DOHH2 (cell line): ENCODE measurements around the gene SKOR1.

Source experiments
- H3F3A ChIP-seq: fragments of 200-600 bp; sonication (generic), shearing (Covaris generic); 2 replicates; pipeline ENCODE4 v1.6.0; 2016; ENCODE audit warnings: antibody characterized with exemption, mild to moderate bottlenecking; ENCODE audit not compliant: control insufficient read depth, insufficient read depth
- H3K27ac ChIP-seq: fragments of 200-600 bp; sonication (generic); 2 replicates; pipeline ENCODE4 v1.5.1; 2014; ENCODE audit warnings: low read depth, mild to moderate bottlenecking, low read length, moderate library complexity
- H3K27me3 ChIP-seq: fragments of 200-600 bp; sonication (generic); 2 replicates; pipeline ENCODE4 v1.6.1; 2014; ENCODE audit warnings: mild to moderate bottlenecking, low read length, mixed read lengths; ENCODE audit not compliant: control insufficient read depth
- H3K36me3 ChIP-seq: fragments of 200-600 bp; sonication (generic); 2 replicates; pipeline ENCODE4 v1.6.1; 2014; ENCODE audit warnings: mild to moderate bottlenecking, low read length, moderate library complexity, mixed read lengths; ENCODE audit not compliant: control insufficient read depth
- H3K4me1 ChIP-seq: fragments of 200-600 bp; sonication (generic); 2 replicates; pipeline ENCODE4 v1.6.1; 2014; ENCODE audit warnings: mild to moderate bottlenecking, low read length, mixed read lengths; ENCODE audit not compliant: control insufficient read depth
- H3K4me2 ChIP-seq: fragments of 200-600 bp; sonication (generic); 2 replicates; pipeline ENCODE4 v1.6.0; 2014; ENCODE audit warnings: mild to moderate bottlenecking, low read length, moderate library complexity
- H3K4me3 ChIP-seq: fragments of 200-600 bp; sonication (generic); 2 replicates; pipeline ENCODE4 v1.5.1; 2014; ENCODE audit warnings: mild to moderate bottlenecking, low read length, mixed read lengths
- H3K79me2 ChIP-seq: fragments of 200-600 bp; sonication (generic); 2 replicates; pipeline ENCODE4 v1.6.1; 2014; ENCODE audit warnings: mild to moderate bottlenecking, low read length, mixed read lengths; ENCODE audit not compliant: control insufficient read depth
- H3K9me2 ChIP-seq: fragments of 200-600 bp; sonication (generic); replicated peaks from 2 replicates; pipeline ENCODE4 v1.6.1; 2014; ENCODE audit warnings: mild to moderate bottlenecking, low read length, mixed read lengths; ENCODE audit not compliant: control insufficient read depth
- H3K9me3 ChIP-seq: fragments of 200-600 bp; sonication (generic); 2 replicates; pipeline ENCODE4 v1.6.1; 2014; ENCODE audit warnings: antibody characterized with exemption, low read length, mixed read lengths; ENCODE audit not compliant: control insufficient read depth, insufficient read depth
- H4K20me1 ChIP-seq: fragments of 200-600 bp; sonication (generic); 2 replicates; pipeline ENCODE4 v1.6.0; 2014; ENCODE audit warnings: low read depth, mild to moderate bottlenecking, antibody characterized with exemption, low read length, moderate library complexity; ENCODE audit not compliant: control insufficient read depth, insufficient read depth
- EZH2phosphoT487 ChIP-seq: fragments of 200-600 bp; sonication (generic); IDR thresholded peaks from 2 replicates; pipeline ENCODE4 v1.6.1; 2017; ENCODE audit warnings: borderline replicate concordance, mild to moderate bottlenecking, antibody characterized with exemption, low read length, moderate library complexity, mixed read lengths
- TF ChIP-seq, protein P1 (sequence below): fragments of 200-600 bp; sonication (generic); IDR thresholded peaks from one replicate; pipeline ENCODE4 v1.5.1; 2014; ENCODE audit warnings: antibody characterized with exemption, mild to moderate bottlenecking, low read depth, low read length; ENCODE audit not compliant: poor library complexity, severe bottlenecking

Gene SKOR1

DNA sequence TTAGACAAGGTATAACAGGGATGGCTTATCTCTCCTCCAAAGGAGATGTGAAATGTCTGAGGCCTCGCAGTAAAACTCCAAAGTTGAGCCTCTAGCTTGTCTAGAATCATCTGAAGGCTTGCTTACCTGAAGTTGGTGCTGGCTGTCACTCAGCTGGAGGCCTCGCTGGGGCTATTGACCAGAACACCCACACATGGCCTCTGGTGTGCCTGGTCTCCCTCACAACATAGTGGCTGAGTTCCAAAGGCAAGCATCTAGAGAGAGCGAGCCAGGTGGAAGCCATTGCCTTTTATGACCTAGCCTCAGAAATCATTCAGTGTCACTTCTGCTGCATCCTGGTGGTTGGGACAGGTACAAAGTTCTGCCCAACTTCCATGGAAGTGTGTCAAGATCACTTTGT lies 31.9 kb downstream of the SKOR1 start:
- H3K36me3 ChIP-seq, result no peaks in the 10 kb centered on the region
- H3K4me1 ChIP-seq, result peaks cover 52% of the 10 kb centered on the region
- H3K79me2 ChIP-seq, result no peaks in the 10 kb centered on the region
- no peaks in the 10 kb centered on the region for H3K9me3 ChIP-seq
- H3F3A ChIP-seq, result peaks cover 5% of the 10 kb centered on the region; the same call in 1 of the 2 replicates
- TF ChIP-seq, protein P1, sequence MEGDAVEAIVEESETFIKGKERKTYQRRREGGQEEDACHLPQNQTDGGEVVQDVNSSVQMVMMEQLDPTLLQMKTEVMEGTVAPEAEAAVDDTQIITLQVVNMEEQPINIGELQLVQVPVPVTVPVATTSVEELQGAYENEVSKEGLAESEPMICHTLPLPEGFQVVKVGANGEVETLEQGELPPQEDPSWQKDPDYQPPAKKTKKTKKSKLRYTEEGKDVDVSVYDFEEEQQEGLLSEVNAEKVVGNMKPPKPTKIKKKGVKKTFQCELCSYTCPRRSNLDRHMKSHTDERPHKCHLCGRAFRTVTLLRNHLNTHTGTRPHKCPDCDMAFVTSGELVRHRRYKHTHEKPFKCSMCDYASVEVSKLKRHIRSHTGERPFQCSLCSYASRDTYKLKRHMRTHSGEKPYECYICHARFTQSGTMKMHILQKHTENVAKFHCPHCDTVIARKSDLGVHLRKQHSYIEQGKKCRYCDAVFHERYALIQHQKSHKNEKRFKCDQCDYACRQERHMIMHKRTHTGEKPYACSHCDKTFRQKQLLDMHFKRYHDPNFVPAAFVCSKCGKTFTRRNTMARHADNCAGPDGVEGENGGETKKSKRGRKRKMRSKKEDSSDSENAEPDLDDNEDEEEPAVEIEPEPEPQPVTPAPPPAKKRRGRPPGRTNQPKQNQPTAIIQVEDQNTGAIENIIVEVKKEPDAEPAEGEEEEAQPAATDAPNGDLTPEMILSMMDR, result no peak
- TF ChIP-seq EZH2phosphoT487, result no peak
- no peaks in the 10 kb centered on the region for H3K27me3 ChIP-seq
- no peak overlapping the region for H3K4me2 ChIP-seq
- H3K4me3 ChIP-seq, result no peak overlapping the region
- no peaks in the 10 kb centered on the region for H3K9me2 ChIP-seq
- no peaks in the 10 kb centered on the region for H4K20me1 ChIP-seq
- H3K27ac ChIP-seq, result no peak overlapping the region

DNA sequence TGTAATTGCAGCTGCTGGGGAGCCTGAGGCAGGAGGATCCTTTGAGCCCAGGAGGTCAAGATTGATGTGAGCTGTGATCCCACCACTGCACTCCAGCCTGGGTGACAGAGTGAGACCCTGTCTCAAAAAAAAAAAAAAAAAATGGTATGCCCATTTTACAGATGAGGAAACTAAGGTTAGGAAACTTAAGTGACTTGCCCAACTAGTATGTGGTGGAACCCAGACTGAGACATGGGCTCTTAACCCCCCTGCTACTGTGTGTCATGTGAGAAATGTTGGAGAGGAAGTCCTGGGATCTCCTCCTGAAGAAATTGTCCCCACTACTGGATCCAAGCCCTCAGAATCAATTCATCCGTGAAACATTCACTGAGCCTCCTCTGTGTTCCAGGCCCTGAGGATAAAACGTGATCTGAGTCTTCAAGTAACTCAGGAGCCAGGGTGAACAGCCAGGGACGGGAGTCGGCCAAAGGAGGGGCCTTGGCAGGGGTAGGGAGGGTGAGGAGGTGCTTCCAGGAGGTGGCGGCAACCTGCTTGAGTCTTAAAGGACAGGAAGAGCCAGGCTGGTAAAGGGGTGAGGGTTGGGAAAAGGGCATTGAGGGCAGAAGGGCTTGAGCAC lies 34.1 kb downstream of the SKOR1 start:
- Histone ChIP-seq H3F3A (peaks cover 8% of the 10 kb centered on the region; the same call in 1 of the 2 replicates), H3K9me2 (no peaks in the 10 kb centered on the region), H3K4me2 (no peak overlapping the region), H3K27ac (no peak overlapping the region), H3K36me3 (no peaks in the 10 kb centered on the region), H4K20me1 (no peaks in the 10 kb centered on the region), H3K4me1 (peaks cover 47% of the 10 kb centered on the region), H3K27me3 (no peaks in the 10 kb centered on the region), H3K9me3 (no peaks in the 10 kb centered on the region), H3K79me2 (no peaks in the 10 kb centered on the region), H3K4me3 (no peak overlapping the region)
- TF ChIP-seq, protein P1, result no peak
- no peak for TF ChIP-seq EZH2phosphoT487

DNA sequence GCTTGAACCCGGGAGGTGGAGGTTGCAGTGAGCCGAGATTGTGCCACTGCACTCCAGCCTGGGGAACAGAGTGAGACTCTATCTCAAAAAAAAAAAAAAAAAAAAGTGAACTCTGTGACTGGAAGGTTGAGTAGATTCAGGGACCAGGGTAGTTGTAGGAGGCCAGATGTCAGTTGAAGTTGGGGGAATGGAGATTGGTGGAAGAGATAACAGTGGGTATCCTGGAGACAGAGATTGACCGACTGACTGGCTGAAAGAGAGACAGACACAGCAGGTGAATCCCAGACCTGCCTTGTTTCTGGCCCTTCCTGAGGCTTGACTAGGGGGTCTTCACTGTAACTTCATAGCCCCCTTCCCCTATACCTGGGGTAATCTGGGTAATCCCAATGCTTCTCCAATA lies 36.7 kb downstream of the SKOR1 start:
- Histone ChIP-seq H4K20me1 (no peaks in the 10 kb centered on the region), H3K27ac (no peak overlapping the region), H3K4me1 (peaks cover 39% of the 10 kb centered on the region), H3K4me2 (peak overlapping the region; percentile 96; the same call in 1 of the 2 replicates), H3K9me2 (no peaks in the 10 kb centered on the region), H3F3A (peaks cover 4% of the 10 kb centered on the region; the same call in 1 of the 2 replicates), H3K4me3 (peak overlapping the region; percentile 79; the same call in 1 of the 2 replicates), H3K27me3 (0 out of 2 replicates have a peak, but pooled peaks cover 3% of the 10 kb centered on the region), H3K79me2 (no peaks in the 10 kb centered on the region), H3K36me3 (no peaks in the 10 kb centered on the region), H3K9me3 (no peaks in the 10 kb centered on the region)
- no peak for TF ChIP-seq EZH2phosphoT487
- TF ChIP-seq, protein P1, result no peak
